ENCODE results near the gene TAF1C.

DNA sequence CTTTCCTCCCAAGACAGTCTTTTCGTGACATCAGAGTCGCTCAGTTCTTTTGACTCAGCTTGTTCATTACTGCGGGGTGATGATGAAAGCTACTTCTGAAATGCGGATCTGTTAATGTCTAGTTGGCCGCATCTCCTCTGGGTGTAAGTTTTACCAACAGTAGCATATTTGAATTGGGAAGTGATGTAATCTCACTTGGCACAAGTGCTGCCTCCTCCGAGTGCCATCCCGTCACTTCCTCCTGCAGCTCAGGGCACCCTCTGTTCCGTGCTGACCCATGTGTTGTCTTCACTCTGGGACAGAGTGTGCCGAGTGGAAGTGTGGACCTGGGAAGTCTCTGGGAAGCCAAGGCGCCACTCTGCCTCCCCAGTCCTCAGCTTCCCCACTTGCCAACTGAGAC is 13.0 kb upstream of the TAF1C start:
- TF ChIP-seq CTCF (IDR thresholded peaks at IDR 0.05; ENCODE audit: extremely low read depth in 1 of 2, insufficient read depth in 1 of 2, low read depth in 1 of 2, low read length in 2 of 2) (no peak), EZH2 (IDR thresholded peaks at IDR 0.05; ENCODE audit: borderline replicate concordance, low read depth, low read length, severe bottlenecking) (no peak), FOS (IDR thresholded peaks at IDR 0.05; ENCODE audit: borderline replicate concordance, insufficient read depth, low read length) (no peak), GATA2 (IDR thresholded peaks at IDR 0.05; ENCODE audit: insufficient read depth, insufficient read length, low read depth, low read length) (no peak)
- TF ChIP-seq, protein P1, sequence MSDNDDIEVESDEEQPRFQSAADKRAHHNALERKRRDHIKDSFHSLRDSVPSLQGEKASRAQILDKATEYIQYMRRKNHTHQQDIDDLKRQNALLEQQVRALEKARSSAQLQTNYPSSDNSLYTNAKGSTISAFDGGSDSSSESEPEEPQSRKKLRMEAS (IDR thresholded peaks at IDR 0.05; ENCODE audit: insufficient read depth, insufficient read length) = no peak

Measured in endothelial cell of umbilical vein (primary cell).